Ramos (cell line): ENCODE results near the gene CGRRF1.

Experiments
- in situ Hi-C: fragments of 300-500 bp; cut with MboI; formaldehyde crosslinking; loops from one replicate; pipeline ENCODE4 v1.14.3; 2022; ENCODE audit warnings: low sequenced_read_pairs; ENCODE audit not compliant: unreplicated experiment

CGRRF1 gene

GRCh38 chr14:54570631-54571415 is 61.1 kb downstream of the CGRRF1 start:
- in situ Hi-C loops, result loop anchor here (10.0 kb wide), 1 partner anchor 204 kb away; no protein-coding TSS in a partner anchor

- in situ Hi-C loops, result loop anchor here (10.0 kb wide), 1 partner anchor 202 kb away; no protein-coding TSS in a partner anchor
Observed at GRCh38 chr14:54572316-54572715, 62.6 kb downstream of the CGRRF1 start.

DNA sequence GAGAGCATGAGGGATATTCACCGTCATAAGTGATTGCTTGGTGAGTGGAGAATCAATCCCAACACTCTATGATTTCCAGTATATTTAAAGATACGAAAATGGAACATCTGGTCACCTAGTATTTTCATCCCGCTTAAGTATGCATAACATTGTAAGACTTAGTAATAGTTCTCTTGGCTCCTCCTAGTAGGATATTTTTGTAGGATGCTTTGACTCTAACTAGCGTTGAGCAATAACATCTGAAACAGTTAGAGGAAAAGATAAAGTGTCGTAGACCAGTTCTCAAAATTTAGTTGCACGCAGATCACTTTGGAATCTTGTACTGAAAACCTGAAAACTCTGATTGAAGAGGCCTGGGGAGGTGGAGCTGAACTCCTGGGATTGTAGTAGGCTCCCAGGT is 64.8 kb downstream of the CGRRF1 start:
- in situ Hi-C loops, result loop anchor here (10.0 kb wide), 1 partner anchor 200 kb away; no protein-coding TSS in a partner anchor

- in situ Hi-C loops, result loop anchor here (10.0 kb wide), 1 partner anchor 197 kb away; no protein-coding TSS in a partner anchor
Observed at GRCh38 chr14:54577494-54577893, 67.8 kb downstream of the CGRRF1 start.

- in situ Hi-C loops, result loop anchor here (10.0 kb wide), 1 partner anchor 197 kb away; no protein-coding TSS in a partner anchor
Observed at GRCh38 chr14:54577977-54578376, 68.3 kb downstream of the CGRRF1 start.

GRCh38 chr14:54579621-54580020 is 69.9 kb downstream of the CGRRF1 start:
- in situ Hi-C loops, result loop anchor here (10.0 kb wide), 1 partner anchor 195 kb away; no protein-coding TSS in a partner anchor

GRCh38 chr14:54580933-54581332 is 71.2 kb downstream of the CGRRF1 start:
- in situ Hi-C loops, result no loop called here

DNA sequence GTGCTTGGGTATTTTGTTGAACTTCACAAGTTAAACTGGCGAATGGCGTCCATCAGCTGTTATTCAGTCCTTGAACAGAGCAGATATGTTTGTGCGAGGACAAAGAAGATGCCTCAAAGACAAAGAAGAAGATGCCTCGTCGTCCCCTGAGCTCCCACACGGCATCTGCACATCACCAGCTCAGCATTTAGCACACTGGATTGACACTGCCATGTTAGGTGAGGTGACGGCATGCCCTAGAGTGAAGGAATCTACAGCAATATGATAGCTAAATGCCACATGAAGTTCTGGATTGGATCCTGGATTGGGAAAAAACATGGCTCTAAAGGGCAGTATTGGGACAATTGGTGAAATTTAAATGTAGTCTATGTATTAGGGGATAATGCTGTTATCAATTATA is 72.6 kb downstream of the CGRRF1 start:
- in situ Hi-C loops, result no loop called here

DNA sequence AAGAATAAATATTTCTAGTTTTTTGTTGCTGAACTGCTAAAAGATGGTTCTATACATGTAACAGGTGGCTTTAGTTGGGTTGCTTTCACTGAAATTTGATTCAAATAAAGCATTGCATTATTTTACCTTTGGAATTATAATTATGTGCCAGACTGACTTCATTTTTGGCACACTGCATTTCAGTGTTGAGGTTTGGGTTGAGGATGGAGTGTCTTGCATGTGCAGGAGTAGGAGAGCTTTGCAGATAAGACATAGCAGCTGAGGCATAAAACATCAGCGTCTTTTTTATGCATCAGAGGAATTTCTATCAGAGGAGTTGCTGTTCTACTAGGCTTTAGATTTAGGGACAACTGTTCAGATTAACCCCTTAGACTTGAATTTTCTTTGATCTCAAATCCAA is 74.4 kb downstream of the CGRRF1 start:
- in situ Hi-C loops, result no loop called here

- in situ Hi-C loops, result no loop called here
Observed at GRCh38 chr14:54585214-54585613, 75.5 kb downstream of the CGRRF1 start.
